Endothelial cell of umbilical vein (primary cell): Measurements from ENCODE around the gene TNFSF18. TPM values are rescaled to one million over a fixed set of nuclear protein-coding genes. Genes with fewer than 3 reads are reported as not detected.
A peak's percentile ranks its signal among the peaks of the same experiment; 100 is the strongest.

Source experiments
- BruUV-seq: library from RNA; stranded (reverse); fragments of 400-500 nt; replicated peaks from 2 replicates; lab custom pipeline; 2021; lab: Mats Ljungman, UMichigan
- CTCF ChIA-PET: fragments of 300-600, 350-600 bp; sonication (Branson Sonifier 250); formaldehyde crosslinking; loops from one replicate; lab custom pipeline; 2021; ENCODE audit warnings: antibody characterized with exemption, inconsistent platforms; lab: Charles Lee
- POLR2A ChIA-PET: fragments of 300-600, 350-600 bp; sonication (Branson Sonifier 250); formaldehyde crosslinking; loops from one replicate; lab custom pipeline; 2021; ENCODE audit warnings: antibody characterized with exemption, inconsistent platforms; lab: Charles Lee
- DNase-seq: peaks from one replicate; pipeline ENCODE4 v3.0.0-alpha.2; 2011; ENCODE audit warnings: low read depth, low spot score
- FAIRE-seq: peaks from 2 replicates; lab custom pipeline; 2011; peaks lifted over from hg19 to GRCh38; lab: Jason Lieb, UNC
- H2AFZ ChIP-seq: 2 replicates; pipeline ENCODE4 v1.6.0; 2012; ENCODE audit warnings: low read depth, low read length, control low read depth, inconsistent platforms
- H3K27ac ChIP-seq: 2 replicates; pipeline ENCODE4 v1.5.1; 2011; ENCODE audit warnings: low read depth, mild to moderate bottlenecking, control low read depth, low read length, moderate library complexity; ENCODE audit not compliant: insufficient read depth
- H3K27me3 ChIP-seq, 2 experiments: 2 replicates each; pipeline versions ENCODE4 v1.6.0 to v1.6.1; 2011; ENCODE audit warnings: low read length in 2 of 2, mixed read lengths in 1 of 2; ENCODE audit not compliant: control insufficient read depth in 2 of 2, insufficient read depth in 2 of 2
- H3K36me3 ChIP-seq, 2 experiments: 2 replicates in 1 of 2; 3 replicates in 1 of 2; pipeline ENCODE4 v1.5.1; 2011; ENCODE audit warnings: low read length in 2 of 2, mild to moderate bottlenecking in 1 of 2, moderate library complexity in 1 of 2; ENCODE audit not compliant: control insufficient read depth in 2 of 2, insufficient read depth in 2 of 2; ENCODE audit errors: extremely low read depth in 1 of 2
- H3K4me1 ChIP-seq: 3 replicates; pipeline ENCODE4 v1.5.1; 2011; ENCODE audit warnings: mild to moderate bottlenecking, low read length; ENCODE audit not compliant: control insufficient read depth, insufficient read depth; ENCODE audit errors: extremely low read depth
- H3K4me2 ChIP-seq: 2 replicates; pipeline ENCODE4 v1.6.1; 2011; ENCODE audit warnings: low read length, control low read depth, mixed read lengths; ENCODE audit not compliant: insufficient read depth
- H3K4me3 ChIP-seq, 3 experiments: fragments of 200-600 bp in 1 of 3; sonication (generic), shearing (Covaris generic) in 1 of 3; replicated peaks in 1 of 3; 2 replicates each; pipeline ENCODE4 v1.5.1; 2011 to 2016; ENCODE audit warnings: control low read depth in 3 of 3, low read length in 3 of 3, mild to moderate bottlenecking in 2 of 3, inconsistent platforms in 1 of 3, low read depth in 1 of 3, moderate library complexity in 1 of 3; ENCODE audit not compliant: insufficient read depth in 1 of 3
- H3K79me2 ChIP-seq: 2 replicates; pipeline ENCODE4 v1.6.0; 2012; ENCODE audit warnings: low read length, inconsistent platforms; ENCODE audit not compliant: control insufficient read depth, insufficient read depth
- H3K9ac ChIP-seq: replicated peaks from 2 replicates; pipeline ENCODE3; 2011; ENCODE audit warnings: low read length, control low read depth; ENCODE audit not compliant: insufficient read depth; ENCODE audit errors: extremely low read depth
- H3K9me1 ChIP-seq: replicated peaks from 3 replicates; pipeline ENCODE4 v1.6.0; 2011; ENCODE audit warnings: mild to moderate bottlenecking, low read length; ENCODE audit not compliant: control insufficient read depth, insufficient read depth; ENCODE audit errors: extremely low read depth
- H3K9me3 ChIP-seq: replicated peaks from 2 replicates; pipeline ENCODE4 v1.5.1; 2012; ENCODE audit warnings: low read length, inconsistent platforms; ENCODE audit not compliant: control insufficient read depth, insufficient read depth
- H4K20me1 ChIP-seq: replicated peaks from 2 replicates; pipeline ENCODE3; 2011; ENCODE audit warnings: mild to moderate bottlenecking, low read length; ENCODE audit not compliant: control insufficient read depth, insufficient read depth; ENCODE audit errors: extremely low read depth
- EZH2 ChIP-seq: IDR thresholded peaks from 2 replicates; pipeline ENCODE4 v1.6.1; 2012; ENCODE audit warnings: borderline replicate concordance, low read depth, mild to moderate bottlenecking, moderate library complexity, low read length, inconsistent platforms; ENCODE audit not compliant: severe bottlenecking
- FOS ChIP-seq: IDR thresholded peaks from 2 replicates; pipeline ENCODE4 v1.6.1; 2011; ENCODE audit warnings: mild to moderate bottlenecking, low read length, moderate library complexity, borderline replicate concordance; ENCODE audit not compliant: insufficient read depth
- GATA2 ChIP-seq: IDR thresholded peaks from 2 replicates; pipeline ENCODE4 v1.7.0; 2011; ENCODE audit warnings: low read depth, mild to moderate bottlenecking, moderate library complexity, mixed read lengths, low read length; ENCODE audit not compliant: insufficient read length, insufficient read depth
- JUN ChIP-seq: IDR thresholded peaks from 2 replicates; pipeline ENCODE4 v1.6.1; 2011; ENCODE audit warnings: borderline replicate concordance, low read depth; ENCODE audit not compliant: insufficient read length, insufficient read depth
- MYC ChIP-seq: IDR thresholded peaks from one replicate; pipeline ENCODE4 v1.6.1; 2011; ENCODE audit warnings: mild to moderate bottlenecking, low read depth, low read length
- POLR2A ChIP-seq: IDR thresholded peaks from 2 replicates; pipeline ENCODE4 v1.6.1; 2012; ENCODE audit warnings: low read depth, mild to moderate bottlenecking, control low read depth, low read length
- POLR2AphosphoS5 ChIP-seq: IDR thresholded peaks from 2 replicates; pipeline ENCODE4 v1.6.1; 2012; ENCODE audit warnings: low read depth, mild to moderate bottlenecking, control low read depth, low read length, moderate library complexity; ENCODE audit not compliant: insufficient read depth
- dilution Hi-C: fragments of 300-500 bp; cut with MboI; formaldehyde crosslinking; loops from one replicate; pipeline ENCODE4 v1.15.0; 2019; ENCODE audit warnings: low sequenced_read_pairs; ENCODE audit not compliant: extremely low pct_ligation_motif_present
- intact Hi-C: fragments of 100-400 bp; cut with micrococcal nuclease; formaldehyde crosslinking; loops from one replicate; pipeline ENCODE4 v1.10.0; 2022
- polyA plus RNA-seq, 4 experiments: library from polyadenylated mRNA; depleted of rRNA in 3 of 4; stranded (reverse) in 3 of 4; unstranded in 1 of 4; fragments of >200 nt; gene quantifications; 2 replicates each; pipeline versions ENCODE4 v1.2.1 to v1.2.3, GENCODE V29; 2011 to 2012; ENCODE audit warnings: missing spikeins in 1 of 4
- total RNA-seq: library from RNA; stranded (reverse); gene quantifications from 2 replicates; pipeline ENCODE4 v1.2.3, GENCODE V29; 2021
- TF ChIP-seq, protein P1 (sequence below): IDR thresholded peaks from 2 replicates; pipeline ENCODE4 v1.6.1; 2011; ENCODE audit not compliant: insufficient read depth, insufficient read length
- TF ChIP-seq, protein P2 (sequence below), 2 donors: IDR thresholded peaks; 1 replicate in 1 of 2; 2 replicates in 1 of 2; pipeline ENCODE4 v1.5.1; 2011; ENCODE audit warnings: low read length in 2 of 2, mild to moderate bottlenecking in 2 of 2, moderate library complexity in 2 of 2, control low read depth in 1 of 2, inconsistent platforms in 1 of 2, low read depth in 1 of 2; ENCODE audit not compliant: insufficient read depth in 1 of 2; ENCODE audit errors: extremely low read depth in 1 of 2

Gene TNFSF18
- total and polyA plus RNA-seq, 2 donors (not counting 3 experiments of a cell fraction or from before 2014, with no cell fraction given): 15.3 to 39.4 TPM

DNA sequence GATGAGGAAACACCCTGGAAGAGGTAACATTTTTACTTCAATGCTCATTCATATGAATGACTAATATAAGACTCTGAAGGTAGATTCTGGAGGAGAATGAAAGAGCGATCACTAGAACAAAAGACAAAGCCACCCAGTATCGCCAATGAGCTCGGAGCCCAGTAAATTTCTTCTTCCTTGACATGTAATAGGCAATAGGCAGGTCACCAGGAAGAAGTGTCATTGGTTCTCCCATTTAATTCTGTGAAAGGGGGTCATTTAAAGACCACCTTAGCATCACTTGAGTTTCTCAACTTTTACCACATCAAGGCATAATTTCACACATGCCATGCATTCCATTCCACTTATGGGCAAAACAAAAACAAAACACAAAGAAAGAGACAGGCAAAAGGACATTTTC lies 7.9 kb downstream of the TNFSF18 start:
- POLR2A ChIA-PET: no interaction called here

More for the DNA sequence above, 7.9 kb downstream of the TNFSF18 start:
- H3K4me1 ChIP-seq: peaks cover 31% of the 10 kb centered on the region
- intact Hi-C loops (loop anchor here (1.0 to 10.0 kb wide), 10 partner anchors 8 to 718 kb away; no protein-coding TSS in a partner anchor), dilution Hi-C loops (no loop called here)
- FAIRE-seq: no peak
- no peak for DNase-seq
- CTCF ChIA-PET: interaction anchor here (0.9 to 1.0 kb wide), 2 partner anchors 94 to 160 kb away, joined by 3 read pairs; no protein-coding TSS in a partner anchor
- TF ChIP-seq FOS: no peak
- TF ChIP-seq JUN: no peak
- TF ChIP-seq, protein P1, sequence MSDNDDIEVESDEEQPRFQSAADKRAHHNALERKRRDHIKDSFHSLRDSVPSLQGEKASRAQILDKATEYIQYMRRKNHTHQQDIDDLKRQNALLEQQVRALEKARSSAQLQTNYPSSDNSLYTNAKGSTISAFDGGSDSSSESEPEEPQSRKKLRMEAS: no peak
- no peak for TF ChIP-seq EZH2
- no peak for TF ChIP-seq POLR2AphosphoS5
- TF ChIP-seq, protein P2, sequence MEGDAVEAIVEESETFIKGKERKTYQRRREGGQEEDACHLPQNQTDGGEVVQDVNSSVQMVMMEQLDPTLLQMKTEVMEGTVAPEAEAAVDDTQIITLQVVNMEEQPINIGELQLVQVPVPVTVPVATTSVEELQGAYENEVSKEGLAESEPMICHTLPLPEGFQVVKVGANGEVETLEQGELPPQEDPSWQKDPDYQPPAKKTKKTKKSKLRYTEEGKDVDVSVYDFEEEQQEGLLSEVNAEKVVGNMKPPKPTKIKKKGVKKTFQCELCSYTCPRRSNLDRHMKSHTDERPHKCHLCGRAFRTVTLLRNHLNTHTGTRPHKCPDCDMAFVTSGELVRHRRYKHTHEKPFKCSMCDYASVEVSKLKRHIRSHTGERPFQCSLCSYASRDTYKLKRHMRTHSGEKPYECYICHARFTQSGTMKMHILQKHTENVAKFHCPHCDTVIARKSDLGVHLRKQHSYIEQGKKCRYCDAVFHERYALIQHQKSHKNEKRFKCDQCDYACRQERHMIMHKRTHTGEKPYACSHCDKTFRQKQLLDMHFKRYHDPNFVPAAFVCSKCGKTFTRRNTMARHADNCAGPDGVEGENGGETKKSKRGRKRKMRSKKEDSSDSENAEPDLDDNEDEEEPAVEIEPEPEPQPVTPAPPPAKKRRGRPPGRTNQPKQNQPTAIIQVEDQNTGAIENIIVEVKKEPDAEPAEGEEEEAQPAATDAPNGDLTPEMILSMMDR (IDR thresholded peaks at IDR 0.05; ENCODE audit: extremely low read depth in 1 of 2, insufficient read depth in 1 of 2, low read depth in 1 of 2, low read length in 2 of 2): no peak
- no peak for TF ChIP-seq GATA2
- no peak for TF ChIP-seq MYC
- no peak for TF ChIP-seq POLR2A
- no peaks in the 10 kb centered on the region for H4K20me1 ChIP-seq
- peak overlapping the region; percentile 65 for H3K9ac ChIP-seq
- no peaks in the 10 kb centered on the region for H3K9me1 ChIP-seq
- no peaks in the 10 kb centered on the region for H3K9me3 ChIP-seq
- peaks cover 0 to 8% of the 10 kb centered on the region in 2 experiments for H3K36me3 ChIP-seq
- H3K4me3 ChIP-seq: peak overlapping the region in 1 of 3 experiments; percentile 7
- H3K27me3 ChIP-seq: no peaks in the 10 kb centered on the region
- BruUV-seq: no TSS peak
- peaks cover 2% of the 10 kb centered on the region for H3K79me2 ChIP-seq
- peak overlapping the region; percentile 73 for H3K4me2 ChIP-seq
- H3K27ac ChIP-seq: peak overlapping the region; percentile 83
- H2AFZ ChIP-seq: no peak overlapping the region
